ENCODE results near the gene PRKAG2. TPM values are rescaled to one million over a fixed set of nuclear protein-coding genes. Genes with fewer than 3 reads are reported as not detected.

PRKAG2 gene
- total RNA-seq, 2 donors from 2014 or later, result 22.1 to 35.7 TPM

DNA sequence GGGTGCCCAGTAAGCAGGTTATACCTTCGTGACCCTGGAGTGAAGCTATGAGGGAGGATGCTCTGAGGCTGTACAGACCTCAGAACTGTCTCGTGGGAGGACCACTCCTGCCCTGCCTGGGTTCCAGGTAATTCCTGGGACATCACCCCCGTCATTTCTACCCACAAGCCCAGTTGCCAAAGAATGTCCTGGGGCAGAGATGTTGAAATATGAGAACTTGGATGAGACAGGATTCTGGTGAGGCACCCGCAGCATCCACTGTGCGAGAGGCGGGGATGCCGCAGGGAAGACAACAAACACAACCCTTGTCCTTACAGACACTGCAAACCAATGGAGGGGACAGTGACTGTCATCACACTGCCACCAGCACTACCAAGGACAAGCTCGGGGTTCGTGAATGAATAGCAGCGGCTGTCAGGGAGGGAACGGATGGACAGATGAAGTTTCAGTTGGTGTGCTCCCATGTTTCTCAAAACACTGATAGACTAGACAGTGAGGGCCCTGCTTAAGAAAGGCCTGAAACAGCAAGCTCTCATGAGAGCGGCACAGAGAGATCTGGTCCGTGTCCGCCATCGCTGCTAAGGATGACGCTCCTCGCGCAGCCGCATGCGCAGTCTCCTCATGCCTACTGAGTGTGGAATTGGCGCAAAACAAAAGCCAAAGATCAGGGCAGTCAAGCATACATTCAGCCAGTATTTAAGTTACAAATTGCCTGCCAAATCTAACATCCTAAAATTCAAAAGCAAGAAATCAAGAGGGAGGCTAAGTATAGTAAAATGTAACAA, 275.2 kb downstream of the PRKAG2 start:
- H3K36me3 Mint-ChIP-seq, result peaks cover 5 to 8% of the 10 kb centered on the region in 2 donors
- ATAC-seq, result no peak
- H3K27ac Mint-ChIP-seq, result peak overlapping the region in 1 of 2 donors; percentile 55

DNA sequence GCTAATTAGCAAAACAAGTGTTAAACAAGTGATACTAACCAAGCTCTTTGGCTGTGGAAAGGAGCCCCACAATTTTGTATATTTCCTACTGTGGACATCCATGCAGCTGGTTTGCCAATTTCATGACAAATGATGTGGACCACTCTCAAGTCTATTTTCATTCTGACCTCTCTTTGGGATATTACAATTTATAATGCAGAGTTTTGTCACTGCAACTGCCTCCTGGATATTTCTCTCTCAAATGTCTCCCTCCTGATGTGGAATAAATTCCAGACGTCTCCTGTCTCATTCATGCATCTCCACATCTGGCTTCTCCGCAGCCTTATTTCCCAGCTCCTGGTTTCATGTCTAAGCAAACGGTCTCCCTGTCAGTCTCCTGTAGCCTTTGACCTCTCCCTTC, 276.6 kb downstream of the PRKAG2 start:
- ATAC-seq (no peak), DNase-seq (ENCODE audit: low spot score in 2 of 2) (no peak)
- Mint-ChIP-seq H3K9me3 (peaks cover 0 to 5% of the 10 kb centered on the region in 2 donors), H3K36me3 (peaks cover 5 to 8% of the 10 kb centered on the region in 2 donors), H3K27ac (no peak overlapping the region)

More for the DNA sequence above, 275.2 kb downstream of the PRKAG2 start:
- no peak for DNase-seq (ENCODE audit: low spot score in 2 of 2)
- H3K9me3 Mint-ChIP-seq, result peaks cover 0 to 5% of the 10 kb centered on the region in 2 donors

DNA sequence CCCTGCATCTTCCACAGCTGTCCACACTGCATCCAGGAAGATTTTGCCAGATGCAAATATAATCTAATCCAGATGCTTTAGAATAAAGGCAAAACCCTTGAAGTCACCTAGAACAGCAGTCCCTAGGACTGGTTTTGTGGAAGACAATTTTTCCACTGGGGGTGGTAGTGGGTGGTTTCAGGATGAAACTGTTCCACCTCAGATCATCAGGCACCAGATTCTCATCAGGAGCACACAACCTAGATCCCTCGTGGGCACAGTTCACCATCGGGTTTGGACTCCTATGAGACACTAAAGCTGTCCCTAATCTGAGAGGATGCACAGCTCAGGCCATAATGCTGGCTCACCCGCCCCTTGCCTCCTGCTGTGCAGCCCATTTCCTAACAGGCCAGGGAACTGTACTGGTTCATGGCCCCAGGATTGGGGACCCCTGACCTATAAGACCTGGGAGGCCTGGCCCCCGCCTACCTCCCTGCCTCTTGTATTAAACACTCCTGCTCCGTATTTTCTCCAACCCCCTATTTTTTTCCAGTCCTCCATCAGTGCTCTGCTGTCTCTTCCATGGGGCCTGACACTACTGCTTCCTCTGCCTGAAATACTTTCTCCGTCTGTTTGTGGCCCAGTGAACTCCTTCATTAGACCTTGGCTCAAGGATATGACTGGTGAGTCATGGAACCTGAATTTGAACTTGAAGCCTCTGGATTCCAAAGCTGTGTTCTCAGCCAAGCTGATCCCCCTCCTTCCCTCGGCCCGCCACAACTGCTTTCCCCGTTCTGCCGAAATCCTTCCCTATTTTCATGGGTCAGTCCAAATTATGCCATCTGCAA, 277.3 kb downstream of the PRKAG2 start:
- Mint-ChIP-seq H3K36me3 (peaks cover 5 to 8% of the 10 kb centered on the region in 2 donors), H3K9me3 (peaks cover 0 to 5% of the 10 kb centered on the region in 2 donors), H3K27ac (no peak overlapping the region)
- DNase-seq (ENCODE audit: low spot score in 2 of 2) (no peak), ATAC-seq (peak; percentile 16 to 32)

DNA sequence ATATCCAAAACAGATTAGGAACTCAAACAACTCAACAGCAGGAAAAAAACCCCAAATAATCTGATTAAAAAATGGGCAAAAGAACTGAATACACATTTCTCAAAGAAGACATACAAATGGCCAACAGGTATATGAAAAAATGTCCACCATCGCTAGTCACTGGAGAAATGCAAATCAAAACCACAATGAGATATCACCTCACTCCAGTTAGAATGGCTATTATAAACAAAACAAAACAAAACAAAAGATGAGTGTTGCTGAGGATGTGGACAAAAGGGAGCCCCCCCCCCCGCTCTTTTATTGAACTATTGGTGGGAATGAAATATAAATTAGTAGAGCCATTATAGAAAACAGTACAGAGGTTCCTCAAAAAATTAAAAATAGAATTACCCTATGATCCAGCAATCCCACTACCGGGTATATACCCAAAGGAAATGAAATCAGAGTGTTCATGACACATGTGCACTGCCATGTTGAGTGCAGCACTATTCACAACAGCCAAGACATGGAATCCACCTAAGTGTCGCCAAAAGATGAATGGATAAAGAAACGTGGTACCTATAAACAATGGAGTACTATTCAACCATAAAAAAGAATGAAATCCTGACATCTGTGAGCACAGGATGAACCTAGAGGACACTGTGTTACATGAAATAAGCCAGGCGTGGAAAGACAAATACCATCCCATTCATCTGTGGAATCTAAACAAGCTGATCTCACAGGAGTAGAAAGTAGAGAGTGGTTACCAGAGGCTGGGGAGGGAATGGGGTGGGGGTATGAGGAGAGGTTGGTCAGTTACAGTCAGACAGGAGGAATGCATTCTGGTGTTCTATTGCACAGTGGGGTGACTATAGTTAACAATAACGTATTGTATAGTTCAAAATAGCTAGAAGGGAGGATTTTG, 279.1 kb downstream of the PRKAG2 start:
- Mint-ChIP-seq H3K27ac (no peak overlapping the region), H3K9me3 (no peaks in the 10 kb centered on the region), H3K36me3 (no peaks in the 10 kb centered on the region)

GRCh38 chr7:151595702-151596350, 281.1 kb downstream of the PRKAG2 start:
- no peaks in the 10 kb centered on the region for H3K9me3 Mint-ChIP-seq
- DNase-seq (ENCODE audit: low spot score in 2 of 2) (no peak), ATAC-seq (no peak)
- H3K36me3 Mint-ChIP-seq, result no peaks in the 10 kb centered on the region
- peak overlapping the region in 1 of 2 donors; percentile 22 for H3K27ac Mint-ChIP-seq

More for the DNA sequence above, 279.1 kb downstream of the PRKAG2 start:
- DNase-seq (ENCODE audit: low spot score in 2 of 2), result no peak
- no peak for ATAC-seq

DNA sequence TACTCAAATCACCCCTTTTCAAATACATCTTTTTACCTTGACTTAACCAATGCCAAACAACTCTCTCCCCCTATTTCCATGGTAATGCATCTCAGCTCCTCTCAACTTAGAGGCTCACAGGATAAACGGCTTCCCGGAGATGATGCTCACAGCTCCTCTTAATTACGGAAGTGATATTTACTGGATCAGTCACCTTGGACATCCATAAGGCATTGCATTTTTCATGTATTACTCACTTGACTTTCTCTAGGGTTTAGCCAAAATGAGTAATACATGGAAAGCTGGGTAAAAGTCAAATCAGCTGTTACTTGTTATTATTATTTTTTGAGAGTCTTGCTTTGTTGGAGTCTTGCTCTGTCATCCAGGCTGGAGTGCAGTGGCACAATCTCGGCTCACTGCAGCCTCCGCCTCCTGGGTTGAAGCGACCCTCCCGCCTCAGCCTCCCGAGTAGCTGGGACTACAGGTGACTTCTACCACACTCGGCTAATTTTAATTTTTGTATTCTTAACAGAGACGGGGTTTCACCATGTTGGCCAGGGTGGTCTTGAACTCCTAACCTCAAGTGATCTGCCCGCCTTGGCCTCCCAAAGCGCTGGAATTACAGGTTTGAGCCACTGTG, 283.9 kb downstream of the PRKAG2 start:
- Mint-ChIP-seq H3K9me3 (no peaks in the 10 kb centered on the region), H3K36me3 (no peaks in the 10 kb centered on the region)
- DNase-seq (ENCODE audit: low spot score in 2 of 2), result no peak

DNA sequence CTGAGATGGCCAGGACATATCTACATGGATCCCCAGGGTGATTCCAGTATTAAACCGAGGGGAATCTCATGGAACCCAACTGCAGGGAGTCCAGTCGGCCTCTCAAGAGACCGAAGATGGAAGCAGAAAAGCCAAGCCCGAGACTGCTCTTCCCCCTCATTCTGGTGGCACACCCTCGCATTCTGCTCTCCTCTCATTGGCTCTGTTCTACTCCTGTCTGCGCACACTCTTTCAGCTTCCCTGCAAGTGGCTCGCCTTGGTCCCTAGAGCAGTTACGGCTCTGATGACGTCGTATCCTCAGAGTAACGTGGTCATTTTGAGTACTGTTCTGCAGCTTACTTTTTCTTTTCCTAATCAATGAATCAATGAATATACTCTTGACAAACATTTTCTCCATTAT, 284.6 kb downstream of the PRKAG2 start:
- Mint-ChIP-seq H3K27ac (no peak overlapping the region), H3K36me3 (no peaks in the 10 kb centered on the region), H3K9me3 (no peaks in the 10 kb centered on the region)
- DNase-seq (ENCODE audit: low spot score in 2 of 2) (no peak), ATAC-seq (no peak)

More for the DNA sequence above, 283.9 kb downstream of the PRKAG2 start:
- no peak overlapping the region for H3K27ac Mint-ChIP-seq
- ATAC-seq, result no peak

GRCh38 chr7:151591866-151592265, 285.0 kb downstream of the PRKAG2 start:
- DNase-seq (ENCODE audit: low spot score in 2 of 2) (no peak), ATAC-seq (no peak)
- H3K9me3 Mint-ChIP-seq, result no peaks in the 10 kb centered on the region

GRCh38 chr7:151590850-151591771, 285.8 kb downstream of the PRKAG2 start:
- no peak for ATAC-seq
- no peak for DNase-seq (ENCODE audit: low spot score in 2 of 2)
- Mint-ChIP-seq H3K27ac (no peak overlapping the region), H3K36me3 (no peaks in the 10 kb centered on the region), H3K9me3 (no peaks in the 10 kb centered on the region)

More at GRCh38 chr7:151591866-151592265, 285.0 kb downstream of the PRKAG2 start:
- H3K36me3 Mint-ChIP-seq, result no peaks in the 10 kb centered on the region
- no peak overlapping the region for H3K27ac Mint-ChIP-seq

GRCh38 chr7:151590071-151590849, 286.7 kb downstream of the PRKAG2 start:
- no peaks in the 10 kb centered on the region for H3K9me3 Mint-ChIP-seq
- DNase-seq (ENCODE audit: low spot score in 2 of 2) (no peak), ATAC-seq (no peak)
- no peaks in the 10 kb centered on the region for H3K36me3 Mint-ChIP-seq
- H3K27ac Mint-ChIP-seq, result no peak overlapping the region

DNA sequence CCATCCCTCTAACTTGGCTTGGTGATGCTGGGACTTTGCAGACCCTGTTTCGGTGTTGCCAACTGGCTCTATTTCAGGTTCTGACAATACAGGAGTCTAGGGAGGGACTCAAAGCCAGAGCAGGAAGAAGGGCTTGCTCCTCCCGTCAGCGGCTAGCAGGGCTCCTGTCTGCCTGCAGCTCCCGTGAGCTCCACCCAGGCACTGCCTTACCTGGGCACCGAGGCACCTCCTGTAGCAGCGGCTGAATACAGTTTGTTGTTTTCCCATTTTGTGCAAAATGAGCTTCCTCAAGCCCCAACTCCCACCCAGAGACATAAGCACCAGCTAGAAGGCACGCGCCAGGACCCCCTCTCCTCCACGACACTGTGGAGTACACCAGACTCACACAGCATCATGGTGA, 287.9 kb downstream of the PRKAG2 start:
- Mint-ChIP-seq H3K9me3 (no peaks in the 10 kb centered on the region), H3K36me3 (no peaks in the 10 kb centered on the region), H3K27ac (no peak overlapping the region)
- no peak for ATAC-seq
- no peak for DNase-seq (ENCODE audit: low spot score in 2 of 2)

DNA sequence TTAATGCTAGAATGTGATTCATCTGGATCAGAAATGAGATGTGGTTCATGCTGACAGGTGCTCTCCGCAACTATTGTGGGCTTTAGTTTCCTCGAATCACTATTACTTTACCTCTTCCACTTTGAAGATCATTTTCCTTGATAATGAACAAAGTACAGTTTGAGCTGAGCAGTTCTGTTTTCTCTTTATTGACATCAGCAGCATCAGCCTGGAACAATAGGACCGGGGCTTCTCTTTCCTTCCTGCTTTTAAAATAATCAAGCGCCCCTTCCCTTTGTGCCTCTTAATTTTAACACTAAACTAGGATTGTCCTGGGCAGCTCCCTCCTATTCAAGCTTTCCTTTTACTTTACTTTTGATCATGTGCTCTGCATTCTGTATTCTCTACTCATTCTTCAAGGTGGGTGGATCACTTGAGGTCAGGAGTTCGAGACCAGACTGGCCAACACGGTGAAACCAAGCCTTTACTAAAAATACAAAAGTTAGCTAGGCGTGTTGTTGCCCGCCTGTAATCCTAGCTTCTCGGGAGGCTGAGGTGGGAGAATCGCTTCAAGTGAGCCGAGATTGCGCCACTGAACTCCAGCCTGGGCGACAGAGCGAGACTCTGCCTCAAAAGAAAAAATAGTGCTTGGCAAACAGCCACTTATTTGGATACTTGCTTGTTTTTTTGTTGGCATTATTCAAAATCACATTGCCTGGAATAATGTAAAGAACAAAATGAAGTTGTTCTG, 290.2 kb downstream of the PRKAG2 start:
- no peaks in the 10 kb centered on the region for H3K36me3 Mint-ChIP-seq
- ATAC-seq (no peak), DNase-seq (ENCODE audit: low spot score in 2 of 2) (no peak)
- no peaks in the 10 kb centered on the region for H3K9me3 Mint-ChIP-seq
- no peak overlapping the region for H3K27ac Mint-ChIP-seq

DNA sequence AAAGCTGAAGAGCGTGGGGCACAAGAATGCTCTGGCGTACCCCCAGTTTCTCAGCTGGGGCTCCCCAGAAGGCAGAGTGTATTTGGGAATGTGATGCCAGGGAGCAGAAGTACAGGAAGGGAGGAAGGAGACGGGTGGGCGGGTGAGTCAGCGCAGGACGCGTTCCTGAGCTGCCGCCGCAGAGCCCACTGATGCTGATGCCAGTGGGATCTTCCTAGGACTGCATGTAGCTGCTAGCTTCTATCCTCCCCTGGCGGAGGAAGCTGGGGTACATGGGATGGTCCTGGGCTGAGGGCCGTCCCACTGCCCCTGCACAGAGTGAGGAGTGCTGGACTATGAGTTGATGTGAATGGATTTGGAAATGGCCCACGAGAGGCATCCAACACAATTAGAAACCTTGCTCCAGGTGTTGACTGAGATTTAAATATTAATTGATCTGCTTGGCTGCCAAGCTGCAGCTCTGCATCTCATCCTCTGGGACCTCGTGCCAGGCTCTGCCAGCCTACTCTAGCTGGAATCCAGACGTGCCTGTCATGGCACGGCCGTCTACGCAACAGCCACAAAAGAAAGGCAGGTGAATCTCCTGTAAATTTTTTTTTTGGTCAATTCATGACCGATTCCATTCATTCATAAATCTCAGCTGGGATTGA, 291.0 kb downstream of the PRKAG2 start:
- no peak overlapping the region for H3K27ac Mint-ChIP-seq
- H3K9me3 Mint-ChIP-seq, result peaks cover 0 to 3% of the 10 kb centered on the region in 2 donors
- peaks cover 0 to 3% of the 10 kb centered on the region in 2 donors for H3K36me3 Mint-ChIP-seq
- DNase-seq (ENCODE audit: low spot score in 2 of 2) (no peak), ATAC-seq (no peak)

All from activated naive CD4-positive, alpha-beta T cell treated with anti-CD3 and anti-CD28 coated beads, Interleukin-2, amount 50 U/mL, for 72 hours (primary cell).